ENCODE results near the gene ABHD12B. TPM values are rescaled to one million over a fixed set of nuclear protein-coding genes. Genes with fewer than 3 reads are reported as not detected.

Gene ABHD12B
- polyA plus RNA-seq, 3 donors, result 0.33 to 0.83 (median 0.62) TPM

Other genes starting within 250 kb of the ABHD12B start
- 10 to 100 TPM; 41.0 to 42.1 (median 41.3) TPM for gene SAV1, start 203.7 kb upstream of the ABHD12B start, polyA plus RNA-seq (ENCODE audit: insufficient read length in 3 of 3)
- gene NIN, start 40.9 kb upstream of the ABHD12B start, polyA plus RNA-seq (ENCODE audit: insufficient read length in 3 of 3), result 10 to 100 TPM; 34.6 to 36.0 (median 35.1) TPM
- gene PYGL, start 72.4 kb downstream of the ABHD12B start, polyA plus RNA-seq (ENCODE audit: insufficient read length in 3 of 3), result 10 to 100 TPM; 17.1 to 19.8 (median 17.3) TPM
- 1 to 10 TPM; 1.1 to 2.5 (median 2.1) TPM for gene TRIM9, start 223.1 kb downstream of the ABHD12B start, polyA plus RNA-seq (ENCODE audit: insufficient read length in 3 of 3)

Data from right renal cortex interstitium (tissue), 3 donors.